ENCODE data around the gene DOCK6.
A peak's percentile ranks its signal among the peaks of the same experiment; 100 is the strongest.

Gene DOCK6, protein sequence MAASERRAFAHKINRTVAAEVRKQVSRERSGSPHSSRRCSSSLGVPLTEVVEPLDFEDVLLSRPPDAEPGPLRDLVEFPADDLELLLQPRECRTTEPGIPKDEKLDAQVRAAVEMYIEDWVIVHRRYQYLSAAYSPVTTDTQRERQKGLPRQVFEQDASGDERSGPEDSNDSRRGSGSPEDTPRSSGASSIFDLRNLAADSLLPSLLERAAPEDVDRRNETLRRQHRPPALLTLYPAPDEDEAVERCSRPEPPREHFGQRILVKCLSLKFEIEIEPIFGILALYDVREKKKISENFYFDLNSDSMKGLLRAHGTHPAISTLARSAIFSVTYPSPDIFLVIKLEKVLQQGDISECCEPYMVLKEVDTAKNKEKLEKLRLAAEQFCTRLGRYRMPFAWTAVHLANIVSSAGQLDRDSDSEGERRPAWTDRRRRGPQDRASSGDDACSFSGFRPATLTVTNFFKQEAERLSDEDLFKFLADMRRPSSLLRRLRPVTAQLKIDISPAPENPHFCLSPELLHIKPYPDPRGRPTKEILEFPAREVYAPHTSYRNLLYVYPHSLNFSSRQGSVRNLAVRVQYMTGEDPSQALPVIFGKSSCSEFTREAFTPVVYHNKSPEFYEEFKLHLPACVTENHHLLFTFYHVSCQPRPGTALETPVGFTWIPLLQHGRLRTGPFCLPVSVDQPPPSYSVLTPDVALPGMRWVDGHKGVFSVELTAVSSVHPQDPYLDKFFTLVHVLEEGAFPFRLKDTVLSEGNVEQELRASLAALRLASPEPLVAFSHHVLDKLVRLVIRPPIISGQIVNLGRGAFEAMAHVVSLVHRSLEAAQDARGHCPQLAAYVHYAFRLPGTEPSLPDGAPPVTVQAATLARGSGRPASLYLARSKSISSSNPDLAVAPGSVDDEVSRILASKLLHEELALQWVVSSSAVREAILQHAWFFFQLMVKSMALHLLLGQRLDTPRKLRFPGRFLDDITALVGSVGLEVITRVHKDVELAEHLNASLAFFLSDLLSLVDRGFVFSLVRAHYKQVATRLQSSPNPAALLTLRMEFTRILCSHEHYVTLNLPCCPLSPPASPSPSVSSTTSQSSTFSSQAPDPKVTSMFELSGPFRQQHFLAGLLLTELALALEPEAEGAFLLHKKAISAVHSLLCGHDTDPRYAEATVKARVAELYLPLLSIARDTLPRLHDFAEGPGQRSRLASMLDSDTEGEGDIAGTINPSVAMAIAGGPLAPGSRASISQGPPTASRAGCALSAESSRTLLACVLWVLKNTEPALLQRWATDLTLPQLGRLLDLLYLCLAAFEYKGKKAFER (N-terminal part only)

DNA sequence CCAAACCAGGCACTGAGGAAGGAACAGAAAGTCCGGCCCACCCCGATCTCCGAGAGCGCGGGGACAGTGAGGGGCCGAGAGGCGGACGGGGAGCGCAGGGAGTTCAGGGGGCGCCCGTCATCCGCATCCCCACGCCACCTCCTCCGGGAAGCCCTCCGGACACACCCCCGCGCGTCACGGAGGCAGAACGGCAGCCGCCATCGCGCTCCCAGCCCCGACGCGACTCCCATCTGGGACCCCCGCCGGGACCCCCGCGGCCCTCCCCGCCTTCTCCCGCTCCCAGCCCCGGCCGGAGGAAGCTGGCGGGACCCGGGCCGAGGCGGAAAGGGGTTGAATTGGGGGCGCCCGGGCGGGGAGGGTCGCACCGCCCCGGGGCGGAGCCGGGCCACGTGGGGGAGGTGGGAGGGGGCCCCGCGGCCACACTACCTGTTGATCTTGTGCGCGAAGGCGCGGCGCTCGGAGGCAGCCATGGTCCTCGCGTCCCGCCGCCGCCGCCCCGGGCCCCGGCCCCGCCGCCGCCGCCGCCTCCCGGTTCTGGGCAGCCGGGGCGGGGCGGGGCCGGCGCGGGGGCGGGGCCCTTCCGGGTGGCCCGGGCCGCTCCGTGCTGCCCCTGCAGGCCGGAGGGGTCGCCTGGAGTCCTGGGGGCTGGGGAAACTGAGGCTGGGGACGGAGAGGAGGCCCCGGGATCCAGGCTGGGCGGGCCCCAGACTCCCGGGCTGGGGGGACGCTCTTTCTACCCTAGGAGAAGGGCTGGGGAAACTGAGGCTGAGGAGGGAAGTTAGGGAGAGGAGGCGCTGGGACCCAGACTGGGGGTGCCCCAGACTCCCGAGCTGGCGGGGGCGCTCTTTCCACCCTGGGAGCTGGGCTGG lies at the start of gene DOCK6:
Gene DOCK6, minus strand, starts transcription at position 554 of the 869 bp plus-strand sequence. Its CDS starts 84 bp downstream, at position 470.
- peak; percentile 92 for DNase-seq (ENCODE audit: low spot score)

DNA sequence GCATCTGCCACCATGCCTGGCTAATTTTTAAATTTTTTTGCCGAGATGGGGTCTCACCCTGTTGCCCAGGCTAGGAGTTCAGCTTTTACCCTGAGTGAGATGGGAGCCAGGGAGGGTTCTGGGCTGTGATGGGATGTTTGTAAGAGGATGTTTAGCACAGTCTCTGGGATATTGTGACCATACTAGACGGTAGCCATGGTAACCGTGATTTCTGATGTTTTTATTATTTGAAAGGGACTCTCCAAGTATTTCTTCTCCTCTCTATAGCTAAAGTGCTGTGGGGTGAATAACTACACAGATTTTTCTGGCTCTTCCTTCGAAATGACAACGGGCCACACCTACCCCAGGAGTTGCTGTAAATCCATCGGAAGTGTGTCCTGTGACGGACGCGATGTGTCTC lies 44.0 kb upstream of the DOCK6 start:
- DNase-seq (ENCODE audit: low spot score), result no peak

DNA sequence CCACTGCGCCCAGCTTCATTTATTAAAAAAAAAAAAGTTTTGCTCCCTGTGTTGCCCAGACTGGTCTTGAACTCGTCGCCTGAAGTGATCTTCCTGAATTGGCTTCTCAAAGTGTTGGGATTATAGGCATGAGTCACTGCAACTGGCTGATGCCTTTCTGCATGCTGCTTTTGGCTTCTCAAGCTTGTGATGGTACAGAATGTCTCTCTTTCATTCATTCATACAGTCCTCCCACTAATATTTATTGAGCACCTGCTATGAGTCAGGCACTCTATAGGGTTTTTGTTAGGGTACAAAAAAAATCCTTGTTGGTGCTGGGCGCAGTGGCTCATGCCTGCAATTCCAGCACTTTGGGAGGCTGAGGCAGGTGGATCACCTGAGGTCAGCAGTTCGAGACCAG lies 42.6 kb upstream of the DOCK6 start:
- DNase-seq (ENCODE audit: low spot score), result no peak

DNA sequence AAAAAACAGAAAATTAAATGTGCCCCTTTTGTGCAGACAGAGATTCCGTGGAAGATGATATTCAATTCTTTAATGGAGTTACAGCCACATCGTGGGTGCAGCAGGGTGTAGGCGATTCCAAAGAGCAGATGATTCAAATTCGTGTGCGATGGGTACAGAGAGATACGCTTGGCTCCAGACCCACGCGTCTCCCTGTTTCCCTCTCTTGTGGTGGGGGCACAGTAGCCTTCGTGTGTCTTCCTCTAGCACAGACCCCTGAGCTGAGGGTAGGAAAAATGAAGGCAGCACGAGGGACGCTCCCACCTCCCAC lies 38.4 kb upstream of the DOCK6 start:
- no peak for DNase-seq (ENCODE audit: low spot score)

DNA sequence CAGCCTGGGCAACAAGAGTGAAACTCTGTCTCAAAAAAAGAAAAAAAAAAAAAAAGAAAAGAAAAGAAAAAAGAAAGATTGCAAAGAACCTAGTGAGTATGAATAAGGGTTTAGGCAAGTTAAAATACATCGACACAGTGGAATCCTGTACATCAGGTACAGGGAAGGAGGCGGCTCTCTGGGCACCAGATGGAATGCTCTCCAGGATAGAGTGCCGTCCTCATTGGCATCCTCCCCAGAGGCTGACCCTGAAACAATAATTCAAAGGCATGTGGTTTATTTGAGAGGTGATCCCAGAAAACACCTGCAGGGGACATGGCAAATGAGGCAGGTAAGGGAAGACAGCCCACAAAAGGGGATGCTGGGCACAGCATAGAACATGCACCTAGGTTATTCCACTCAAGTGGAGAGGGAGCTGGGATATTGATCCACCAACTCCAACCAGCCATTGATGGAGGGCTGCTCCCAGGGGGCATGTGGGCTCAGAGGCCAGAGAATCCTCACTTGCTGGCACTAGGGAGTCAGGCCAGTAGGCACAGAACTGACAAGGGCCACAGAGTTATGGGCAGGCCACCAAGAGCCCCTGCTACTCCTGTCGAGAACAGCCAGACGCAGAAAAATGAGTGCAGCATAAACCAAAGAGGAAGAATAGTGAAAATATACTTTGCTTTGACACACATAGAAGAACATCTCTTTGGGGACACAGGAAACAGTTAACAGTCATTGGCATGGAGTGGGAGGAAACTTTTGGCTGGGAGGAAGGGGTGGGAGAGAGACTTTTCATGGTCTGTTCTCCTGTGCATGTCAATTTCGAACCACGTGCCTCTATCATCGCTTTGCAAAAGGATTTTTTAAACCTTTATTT lies 37.9 kb upstream of the DOCK6 start:
- no peak for DNase-seq (ENCODE audit: low spot score)

DNA sequence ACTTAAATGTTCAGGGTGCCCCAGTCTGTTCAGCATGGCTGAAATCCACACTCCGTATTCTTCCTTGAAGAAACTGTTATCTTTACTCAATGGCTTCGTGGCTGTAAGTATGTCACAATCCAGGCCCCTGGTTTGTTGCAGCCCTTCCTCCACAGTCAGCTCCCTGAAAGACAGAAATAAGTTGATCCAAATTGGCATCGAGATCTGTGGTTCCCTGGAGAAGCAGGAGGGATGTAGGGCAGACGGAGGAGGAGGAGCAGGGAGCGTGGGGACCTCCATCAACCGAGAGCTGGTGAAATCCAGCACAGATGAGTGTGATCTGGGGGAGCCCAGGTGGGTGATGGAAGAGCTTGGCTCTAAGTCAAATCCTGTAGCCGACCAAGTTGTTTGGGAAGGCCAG lies 33.9 kb upstream of the DOCK6 start:
- no peak for DNase-seq (ENCODE audit: low spot score)

DNA sequence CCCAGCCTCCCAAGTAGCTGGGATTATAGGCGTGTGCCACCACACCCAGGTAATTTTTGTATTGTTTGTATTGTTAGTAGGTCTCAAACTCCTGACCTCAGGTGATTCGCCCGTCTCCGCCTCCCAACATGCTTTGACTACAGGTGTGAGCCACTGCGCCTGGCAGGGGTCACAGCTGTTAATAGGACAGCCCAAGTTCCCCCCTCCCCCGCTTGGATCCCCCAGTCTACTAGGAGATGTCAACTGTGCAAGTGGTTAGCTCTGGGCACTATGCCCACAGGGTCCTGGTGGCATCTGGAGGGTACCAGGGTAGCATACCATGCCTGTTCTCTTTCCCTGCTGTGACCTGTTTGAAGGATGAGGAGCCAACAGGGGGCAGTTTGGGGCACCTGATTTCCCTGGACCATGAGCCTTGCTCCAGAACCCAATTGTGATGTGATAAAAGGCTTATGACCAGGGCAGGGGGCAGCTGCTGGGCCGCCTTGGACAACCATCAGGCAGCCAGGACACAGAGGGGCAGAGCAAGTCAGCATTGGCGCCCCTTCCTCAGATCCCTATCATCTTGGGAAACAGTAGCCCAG lies 33.4 kb upstream of the DOCK6 start, which contains the start of gene TSPAN16:
Gene TSPAN16, plus strand, starts transcription at position 496 of the 581 bp plus-strand sequence. CDS start 138 bp downstream, outside the sequence.
- no peak for DNase-seq (ENCODE audit: low spot score)

DNA sequence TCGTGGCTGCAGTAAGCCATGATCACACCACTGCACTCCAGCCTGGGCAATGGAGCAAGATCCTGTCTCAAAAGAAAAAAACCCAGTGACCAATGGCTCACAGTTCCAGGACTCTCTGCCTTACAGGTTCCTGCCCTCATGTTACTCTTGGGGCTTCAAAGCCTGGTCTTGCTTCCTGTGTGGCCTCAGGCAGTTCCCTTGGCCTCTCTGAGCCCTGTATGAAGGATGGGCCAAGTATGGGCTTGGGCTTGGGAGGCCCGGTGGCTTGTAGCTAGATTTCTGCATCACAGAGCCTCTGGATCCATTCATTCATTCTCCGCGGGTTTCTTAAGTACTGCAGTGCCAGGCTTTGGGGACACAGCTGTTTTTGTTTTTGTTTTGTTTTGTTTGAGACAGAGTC lies 32.9 kb upstream of the DOCK6 start:
- DNase-seq (ENCODE audit: low spot score), result no peak

DNA sequence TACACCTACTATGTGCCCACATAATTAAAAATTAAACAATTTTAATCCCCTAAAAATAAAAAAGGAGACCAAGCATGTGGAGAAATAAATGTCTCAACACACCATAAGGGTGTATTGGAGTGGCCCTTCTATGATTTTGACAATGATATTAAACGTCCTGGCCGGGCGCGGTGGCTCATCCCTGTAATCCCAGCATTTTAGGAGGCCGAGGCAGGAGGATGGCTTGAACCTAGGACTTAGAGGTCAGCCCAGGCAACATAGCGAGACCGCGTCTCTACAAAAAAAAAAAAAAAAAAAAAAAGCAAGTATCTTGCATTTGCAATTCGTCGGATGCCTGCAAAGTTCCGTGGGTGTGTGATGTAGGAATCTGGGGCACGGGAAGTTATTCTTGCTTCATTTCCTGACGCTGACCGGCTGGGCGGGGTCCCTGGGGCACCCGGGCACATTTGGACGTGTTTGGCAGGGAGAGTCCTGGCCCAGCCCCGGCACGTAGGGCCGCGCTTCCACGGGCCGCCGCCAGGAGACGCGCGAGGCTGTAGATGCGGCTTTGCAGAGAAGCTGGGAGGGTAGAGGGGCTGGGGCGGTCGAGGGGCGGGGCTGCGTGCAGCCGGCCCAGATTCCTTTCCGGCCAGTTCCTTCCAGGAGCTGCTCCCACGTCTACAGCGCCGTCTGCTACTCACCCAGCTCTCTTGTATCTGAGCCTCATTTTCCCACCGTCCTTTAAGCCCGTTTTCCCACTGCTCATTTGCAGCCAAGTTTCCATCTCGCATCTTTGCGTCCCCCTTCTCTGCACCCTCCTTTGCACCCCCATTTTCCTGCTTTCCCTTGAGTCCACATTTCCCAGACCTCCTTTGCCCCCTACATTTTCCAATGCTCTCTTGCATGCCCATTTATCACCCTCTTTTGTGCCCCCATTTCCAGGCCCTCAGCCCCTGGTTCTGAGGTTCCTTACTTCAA lies 31.4 kb upstream of the DOCK6 start:
- peak; percentile 97 for DNase-seq (ENCODE audit: low spot score)

DNA sequence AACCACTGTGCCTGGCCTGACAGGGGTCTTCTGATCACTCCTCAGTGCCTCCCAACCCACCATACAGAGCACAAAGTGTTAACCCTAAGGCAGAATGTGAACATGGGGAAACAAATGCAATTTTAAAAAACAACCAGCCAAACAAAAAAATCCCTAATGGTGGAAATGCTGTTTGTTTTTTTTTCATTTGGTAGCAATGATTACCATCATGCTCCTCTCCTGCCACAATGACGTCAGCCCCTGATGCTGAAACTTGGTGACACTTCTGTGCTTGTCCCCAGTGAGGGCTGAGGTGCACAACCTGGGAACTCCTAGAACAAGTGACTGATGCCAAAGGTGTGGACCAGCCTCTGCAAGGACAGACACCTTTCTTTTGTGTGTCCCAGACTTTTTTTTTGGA lies 29.7 kb upstream of the DOCK6 start:
- DNase-seq (ENCODE audit: low spot score), result no peak

DNA sequence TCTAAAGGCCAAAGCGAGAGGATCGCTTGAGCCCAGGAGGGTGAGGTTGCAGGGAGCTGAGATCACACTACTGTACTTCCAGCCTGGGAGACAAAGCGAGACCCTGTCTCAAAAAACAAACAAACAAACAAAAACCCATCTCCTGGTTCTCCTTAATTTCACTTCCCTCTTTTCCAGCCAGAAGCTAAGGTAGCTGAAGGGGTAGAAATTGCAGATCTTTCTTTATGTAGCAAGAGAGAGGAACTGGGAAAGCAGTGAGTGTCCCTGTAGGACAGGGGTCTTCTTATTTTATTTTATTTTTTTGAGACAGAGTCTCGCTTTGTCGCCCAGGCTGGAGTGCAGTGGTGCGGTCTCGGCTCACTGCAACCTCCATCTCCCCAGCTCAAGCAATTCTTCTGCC lies 29.1 kb upstream of the DOCK6 start:
- DNase-seq (ENCODE audit: low spot score), result no peak

DNA sequence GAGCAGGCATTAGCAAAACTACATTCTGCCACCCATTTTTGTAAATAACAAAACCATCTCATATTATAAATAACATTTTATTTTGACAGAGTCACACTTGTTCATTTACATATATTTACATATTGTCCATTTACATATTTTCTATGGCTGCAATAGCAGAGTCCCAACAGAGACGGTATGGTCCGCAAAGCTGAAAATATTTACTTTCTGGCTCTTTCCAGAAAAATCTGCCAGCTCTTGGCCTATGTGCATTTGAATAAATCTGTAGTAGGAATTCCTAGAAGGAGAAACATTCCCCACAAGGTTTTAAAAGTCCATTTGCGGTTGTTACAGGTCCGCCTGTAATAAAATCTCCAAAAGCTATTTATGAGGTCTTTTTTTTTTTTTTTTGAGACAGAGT lies 27.9 kb upstream of the DOCK6 start:
- no peak for DNase-seq (ENCODE audit: low spot score)

DNA sequence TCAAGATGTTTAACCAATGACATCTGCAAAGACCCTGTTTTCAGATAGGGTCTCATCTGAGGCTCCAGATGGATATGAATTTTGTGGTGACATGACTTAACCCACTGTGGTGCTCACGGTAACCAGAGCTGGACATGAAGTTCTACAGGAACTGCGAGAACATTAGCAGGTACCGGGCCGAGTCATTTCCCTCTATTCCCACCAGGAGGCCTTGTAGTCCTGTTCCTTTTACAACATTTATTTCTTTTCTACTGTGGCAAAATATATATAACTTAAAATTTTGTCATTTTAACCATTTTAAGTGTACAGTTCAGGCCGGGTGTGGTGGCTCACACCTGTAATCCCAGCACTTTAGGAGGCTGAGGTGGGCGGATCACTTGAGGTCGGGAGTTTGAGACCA lies 26.0 kb upstream of the DOCK6 start:
- peak; percentile 61 for DNase-seq (ENCODE audit: low spot score)

DNA sequence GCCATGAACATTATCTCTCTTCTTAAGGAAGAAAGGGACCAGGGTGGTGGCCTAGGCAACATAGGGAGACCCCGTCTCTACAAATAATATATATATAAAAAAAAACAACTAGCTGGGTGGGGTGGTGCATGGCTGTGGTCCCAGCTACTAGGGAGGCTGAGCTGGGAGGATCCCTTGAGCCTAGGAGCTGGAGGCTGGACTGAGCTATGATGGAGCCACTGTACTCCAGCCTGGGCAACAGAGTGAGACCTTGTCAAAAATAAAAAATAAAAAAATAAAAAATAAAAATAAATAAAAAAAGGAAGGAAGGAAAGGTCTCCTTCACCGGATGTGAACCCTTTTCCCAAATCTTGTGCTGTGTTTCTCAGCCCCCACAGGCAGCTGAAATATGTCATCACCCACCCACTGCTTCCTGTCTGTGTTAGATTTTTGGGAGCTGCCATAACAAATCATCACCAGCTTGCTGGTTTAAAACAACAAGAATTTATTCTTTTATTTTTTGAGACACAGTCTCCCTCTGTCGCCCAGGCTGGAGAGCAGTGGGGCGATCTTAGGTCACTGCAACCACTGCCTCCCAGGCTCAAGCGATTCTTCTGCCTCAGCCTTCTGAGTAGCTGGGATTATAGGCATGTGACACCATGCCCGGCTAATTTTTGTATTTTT lies 24.1 kb upstream of the DOCK6 start:
- no peak for DNase-seq (ENCODE audit: low spot score)

DNA sequence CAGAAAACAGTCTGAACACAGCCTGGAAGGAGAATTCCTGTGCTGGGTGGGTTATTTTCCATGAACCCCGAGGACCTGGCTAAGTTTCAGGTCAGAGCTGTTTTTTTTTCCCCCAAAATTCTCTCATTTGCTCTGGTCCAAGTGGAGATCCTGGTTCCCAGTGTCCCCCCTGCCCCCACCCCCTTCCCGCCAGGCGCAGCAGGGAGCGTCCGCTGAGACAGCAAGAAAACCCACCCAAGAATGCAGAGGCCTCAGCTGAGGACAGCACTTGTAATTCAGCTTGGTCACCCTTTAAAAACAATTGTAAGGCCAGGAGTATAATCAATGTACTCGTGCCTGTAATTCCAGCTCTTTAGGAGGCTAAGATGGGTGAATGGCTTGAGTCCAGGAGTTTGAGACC lies 22.2 kb upstream of the DOCK6 start:
- no peak for DNase-seq (ENCODE audit: low spot score)

DNA sequence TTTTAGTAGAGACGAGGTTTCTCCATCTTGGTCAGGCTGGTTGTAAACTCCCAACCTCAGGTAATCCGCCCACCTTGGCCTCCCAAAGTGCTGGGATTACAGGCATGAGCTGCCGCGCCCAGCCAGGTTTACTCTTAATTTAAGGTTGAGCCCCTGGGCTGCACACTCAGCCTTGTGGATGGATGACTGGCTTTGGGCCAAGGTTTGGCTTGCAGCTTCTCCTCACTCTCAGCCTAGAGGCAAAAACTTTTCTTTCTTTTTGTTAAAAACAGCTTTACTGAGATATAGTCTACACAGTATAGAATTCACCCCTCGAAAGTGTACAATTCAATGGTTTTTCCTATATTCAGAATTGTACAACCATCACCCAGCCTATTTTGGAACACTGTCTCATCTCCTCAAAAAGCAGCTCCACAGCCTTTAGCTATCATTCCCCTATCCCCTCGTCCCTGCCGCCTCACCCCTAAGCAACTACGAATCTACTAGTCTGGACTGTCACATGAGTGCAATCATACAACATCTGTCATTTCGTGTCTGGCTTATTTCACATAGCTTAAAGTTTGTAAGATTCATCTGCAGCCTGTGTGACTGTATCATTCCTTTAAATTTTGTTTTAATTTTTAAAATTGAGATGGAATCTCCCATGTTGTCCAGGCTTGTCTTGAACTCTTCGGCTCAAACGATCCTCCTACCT lies 19.2 kb upstream of the DOCK6 start:
- no peak for DNase-seq (ENCODE audit: low spot score)

DNA sequence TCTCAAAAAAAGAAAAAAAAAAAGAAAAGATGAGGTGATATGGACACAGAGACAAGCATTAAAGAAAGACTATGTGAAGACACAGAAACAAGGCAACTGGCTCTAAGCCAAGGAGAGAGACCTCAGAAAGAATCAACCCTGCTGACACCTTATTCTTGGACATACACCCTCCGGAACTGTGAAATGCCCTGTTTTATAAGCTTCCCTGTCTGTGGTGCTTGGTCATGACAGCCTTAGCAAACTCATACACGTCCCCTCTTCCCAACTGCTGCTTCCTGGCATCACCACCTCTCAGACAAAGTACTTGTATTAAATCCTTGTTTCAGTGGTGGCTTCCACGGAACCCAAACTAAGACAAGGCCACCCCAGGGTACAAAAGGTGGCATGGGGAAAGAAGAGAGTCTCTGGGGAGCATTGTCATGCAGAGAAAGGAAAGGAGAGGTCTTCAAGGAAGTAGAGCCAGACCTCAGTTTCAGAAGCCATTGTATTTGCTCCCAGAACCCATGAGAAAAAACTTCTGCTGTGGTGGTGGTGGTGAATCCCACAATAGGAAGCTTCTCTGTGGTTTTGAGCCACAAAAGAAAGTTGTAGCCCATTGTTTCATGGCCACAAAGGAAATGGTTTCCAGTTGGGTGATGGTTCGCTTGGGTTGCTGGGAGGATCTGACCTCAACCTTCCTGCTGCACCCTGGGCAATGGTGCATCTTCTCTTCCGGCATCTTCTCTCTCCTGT lies 17.3 kb upstream of the DOCK6 start:
- no peak for DNase-seq (ENCODE audit: low spot score)

Data from AG20443 (cell line).